K562 (cell line): ENCODE measurements around the gene F2RL1. TPM values are rescaled to one million over a fixed set of nuclear protein-coding genes. Genes with fewer than 3 reads are reported as not detected.

ENCODE experiments used
- CBX5 ChIP-seq: IDR thresholded peaks from 2 replicates; pipeline ENCODE4 v1.6.1; 2014; ENCODE audit warnings: low read depth, borderline replicate concordance
- CEBPZ ChIP-seq: fragments of 150-350 bp; IDR thresholded peaks from 2 replicates; pipeline ENCODE4 v1.6.1; 2014; ENCODE audit warnings: low read depth, mild to moderate bottlenecking, low read length, borderline replicate concordance
- HDAC3 ChIP-seq: fragments of 450-650 bp; IDR thresholded peaks from 2 replicates; pipeline ENCODE4 v1.6.1; 2018; ENCODE audit warnings: borderline replicate concordance, mild to moderate bottlenecking, moderate library complexity; ENCODE audit not compliant: partially characterized antibody
- KHSRP ChIP-seq: fragments of 450-650 bp; IDR thresholded peaks from 2 replicates; pipeline ENCODE4 v1.6.1; 2017
- SREBF2 ChIP-seq: sonication (generic); formaldehyde crosslinking; IDR thresholded peaks from 2 replicates; pipeline ENCODE4 v1.4.0; 2020; ENCODE audit warnings: mild to moderate bottlenecking, missing genetic modification reagents
- STAT5B ChIP-seq: fragments of 250-450 bp; sonication (Bioruptor Pico); IDR thresholded peaks from 2 replicates; pipeline ENCODE4 v1.8.0; 2021; ENCODE audit warnings: mild to moderate bottlenecking, inconsistent platforms
- TBP ChIP-seq: optimal IDR thresholded peaks from 2 replicates; pipeline ENCODE3; 2011; ENCODE audit warnings: low read depth, low read length, improper control_type of control experiment
- TCF7L2 ChIP-seq: fragments of 150-350 bp; IDR thresholded peaks from 2 replicates; pipeline ENCODE4 v1.6.1; 2016; ENCODE audit warnings: low read depth, mild to moderate bottlenecking, low read length, moderate library complexity
- THAP12 ChIP-seq: fragments of 250-450 bp; sonication (Bioruptor Pico); IDR thresholded peaks from 2 replicates; pipeline ENCODE4 v1.9.0; 2021; ENCODE audit warnings: mild to moderate bottlenecking, inconsistent platforms
- ZBTB7A ChIP-seq: IDR thresholded peaks from 2 replicates; pipeline ENCODE4 v1.6.1; 2011; ENCODE audit warnings: low read depth, mild to moderate bottlenecking, low read length, moderate library complexity, borderline replicate concordance; ENCODE audit not compliant: control insufficient read depth
- ZFP1 ChIP-seq: fragments of 450-650 bp; formaldehyde crosslinking; IDR thresholded peaks from 2 replicates; pipeline ENCODE4 v1.4.0; 2020; ENCODE audit warnings: mild to moderate bottlenecking, mixed read lengths
- ZNF197 ChIP-seq: fragments of 200-800 bp; sonication (Bioruptor generic); IDR thresholded peaks from 2 replicates; pipeline ENCODE4 v1.6.1; 2016; ENCODE audit warnings: low read depth, missing genetic modification characterization, missing compliant biosample characterization
- ZNF280B ChIP-seq: fragments of 250-450 bp; sonication (Bioruptor Pico); IDR thresholded peaks from 2 replicates; pipeline ENCODE4 v1.5.1; 2021; ENCODE audit warnings: mild to moderate bottlenecking
- ZSCAN29 ChIP-seq: fragments of 450-650 bp; IDR thresholded peaks from 2 replicates; pipeline ENCODE4 v1.6.1; 2017
- polyA plus RNA-seq, 8 experiments: library from polyadenylated mRNA; depleted of rRNA in 4 of 8; stranded (reverse) in 5 of 8; unstranded in 3 of 8; fragments of >200 nt; fragmentation: Nextera tagmentation in 2 of 8; fragmentation: Illumina TruSeq in 1 of 8; extraction: Ambion mirVana in 2 of 8; extraction: Trizol in 1 of 8; gene quantifications; 2 replicates each; pipeline versions ENCODE4 v1.2.1 to v1.2.3, GENCODE V29; 2011 to 2014; ENCODE audit warnings: inconsistent platforms in 1 of 8, missing spikeins in 1 of 8
- total RNA-seq, 7 experiments: library from RNA; depleted of rRNA in 6 of 7; stranded (reverse); fragments of >200 nt in 6 of 7; fragmentation: Illumina TruSeq in 2 of 7; extraction: Trizol in 2 of 7; gene quantifications; 2 replicates each; pipeline versions ENCODE4 v1.2.1 to v1.2.3, GENCODE V29; 2011 to 2021; ENCODE audit warnings: low replicate concordance in 1 of 7
- TF ChIP-seq, protein P1 (sequence below): fragments of 250-450 bp; sonication (Bioruptor Pico); IDR thresholded peaks from 2 replicates; pipeline ENCODE4 v1.8.0; 2022; ENCODE audit warnings: moderate library complexity, mild to moderate bottlenecking, inconsistent platforms

F2RL1 gene
- total and polyA plus RNA-seq, 9 of the 15 experiments (the other 6 are each of a cell fraction or from before 2014, with no cell fraction given), result 0.03 to 0.50 (median 0.27) TPM; not detected in 6

- TF ChIP-seq CEBPZ, result no peak
- TF ChIP-seq CBX5, result no peak
- no peak for TF ChIP-seq THAP12 (CRISPR knock-in tag)
- TF ChIP-seq ZFP1 (CRISPR knock-in tag), result no peak
- no peak for TF ChIP-seq HDAC3
- no peak for TF ChIP-seq TCF7L2
- no peak for TF ChIP-seq ZNF280B (CRISPR knock-in tag)
- no peak for TF ChIP-seq KHSRP
- no peak for TF ChIP-seq ZSCAN29
- no peak for TF ChIP-seq ZBTB7A
- TF ChIP-seq TBP, result no peak
- TF ChIP-seq SREBF2 (CRISPR knock-in tag), result no peak
- TF ChIP-seq, protein P1, sequence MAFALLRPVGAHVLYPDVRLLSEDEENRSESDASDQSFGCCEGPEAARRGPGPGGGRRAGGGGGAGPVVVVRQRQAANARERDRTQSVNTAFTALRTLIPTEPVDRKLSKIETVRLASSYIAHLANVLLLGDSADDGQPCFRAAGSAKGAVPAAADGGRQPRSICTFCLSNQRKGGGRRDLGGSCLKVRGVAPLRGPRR (CRISPR knock-in tag), result no peak
- TF ChIP-seq ZNF197 (CRISPR knock-in tag), result no peak
- no peak for TF ChIP-seq STAT5B (CRISPR knock-in tag)
Measured at GRCh38 chr5:76804266-76804665, 14.6 kb upstream of the F2RL1 start (continued).
